Measurements from ENCODE around the gene SLC25A14.
"Not testable (repeated sequence)": the region's sequence is repeated elsewhere in the genome, so short reads cannot be mapped to it uniquely, and the experiment has no call there.

SLC25A14 gene

GRCh38 chrX:130339408-130340222 is at the start of gene SLC25A14:
Gene SLC25A14 (plus strand): TSS chrX:130339919. CDS start chrX:130340279, 360 bp downstream.
- peak; percentile 68 for DNase-seq

- DNase-seq = no peak
Observed at GRCh38 chrX:130295519-130296296, 44.0 kb upstream of the SLC25A14 start.

GRCh38 chrX:130296297-130296678 is 43.4 kb upstream of the SLC25A14 start:
- DNase-seq = no peak

GRCh38 chrX:130296743-130297142 is 43.0 kb upstream of the SLC25A14 start:
- no peak for DNase-seq

GRCh38 chrX:130299279-130300009 is 40.3 kb upstream of the SLC25A14 start:
- no peak for DNase-seq

- DNase-seq = no peak
Observed at GRCh38 chrX:130300010-130300282, 39.8 kb upstream of the SLC25A14 start.

GRCh38 chrX:130301405-130301804 is 38.3 kb upstream of the SLC25A14 start:
- no peak for DNase-seq

- DNase-seq = no peak
Observed at GRCh38 chrX:130301977-130302376, 37.7 kb upstream of the SLC25A14 start.

GRCh38 chrX:130304587-130305368 is 34.9 kb upstream of the SLC25A14 start:
- no peak for DNase-seq

- not testable (repeated sequence) for DNase-seq
Observed at GRCh38 chrX:130319886-130320285, 19.8 kb upstream of the SLC25A14 start.

- no peak for DNase-seq
Observed at GRCh38 chrX:130321550-130321949, 18.2 kb upstream of the SLC25A14 start.

GRCh38 chrX:130330146-130330545 is 9.6 kb upstream of the SLC25A14 start:
- DNase-seq = no peak

GRCh38 chrX:130330706-130331105 is 9.0 kb upstream of the SLC25A14 start:
- no peak for DNase-seq

- no peak for DNase-seq
Observed at GRCh38 chrX:130336531-130336930, 3.2 kb upstream of the SLC25A14 start.

GRCh38 chrX:130338869-130339268 is 850 bp upstream of the SLC25A14 start:
- DNase-seq = not testable (repeated sequence)

GRCh38 chrX:130340271-130340670 is 552 bp downstream of the SLC25A14 start:
- no peak for DNase-seq

- DNase-seq = no peak
Observed at GRCh38 chrX:130343411-130343810, 3.7 kb downstream of the SLC25A14 start.

- no peak for DNase-seq
Observed at GRCh38 chrX:130347321-130347720, 7.6 kb downstream of the SLC25A14 start.

GRCh38 chrX:130351567-130351966 is 11.8 kb downstream of the SLC25A14 start:
- DNase-seq = no peak

- not testable (repeated sequence) for DNase-seq
Observed at GRCh38 chrX:130352050-130352449, 12.3 kb downstream of the SLC25A14 start.

GRCh38 chrX:130376077-130376476 is 36.4 kb downstream of the SLC25A14 start:
- DNase-seq = no peak

- DNase-seq = peak; percentile 1
Observed at GRCh38 chrX:130378024-130378669, 38.4 kb downstream of the SLC25A14 start.
